ENCODE measurements around the gene CHGA.
A peak's percentile ranks its signal among the peaks of the same experiment; 100 is the strongest.

Gene CHGA

DNA sequence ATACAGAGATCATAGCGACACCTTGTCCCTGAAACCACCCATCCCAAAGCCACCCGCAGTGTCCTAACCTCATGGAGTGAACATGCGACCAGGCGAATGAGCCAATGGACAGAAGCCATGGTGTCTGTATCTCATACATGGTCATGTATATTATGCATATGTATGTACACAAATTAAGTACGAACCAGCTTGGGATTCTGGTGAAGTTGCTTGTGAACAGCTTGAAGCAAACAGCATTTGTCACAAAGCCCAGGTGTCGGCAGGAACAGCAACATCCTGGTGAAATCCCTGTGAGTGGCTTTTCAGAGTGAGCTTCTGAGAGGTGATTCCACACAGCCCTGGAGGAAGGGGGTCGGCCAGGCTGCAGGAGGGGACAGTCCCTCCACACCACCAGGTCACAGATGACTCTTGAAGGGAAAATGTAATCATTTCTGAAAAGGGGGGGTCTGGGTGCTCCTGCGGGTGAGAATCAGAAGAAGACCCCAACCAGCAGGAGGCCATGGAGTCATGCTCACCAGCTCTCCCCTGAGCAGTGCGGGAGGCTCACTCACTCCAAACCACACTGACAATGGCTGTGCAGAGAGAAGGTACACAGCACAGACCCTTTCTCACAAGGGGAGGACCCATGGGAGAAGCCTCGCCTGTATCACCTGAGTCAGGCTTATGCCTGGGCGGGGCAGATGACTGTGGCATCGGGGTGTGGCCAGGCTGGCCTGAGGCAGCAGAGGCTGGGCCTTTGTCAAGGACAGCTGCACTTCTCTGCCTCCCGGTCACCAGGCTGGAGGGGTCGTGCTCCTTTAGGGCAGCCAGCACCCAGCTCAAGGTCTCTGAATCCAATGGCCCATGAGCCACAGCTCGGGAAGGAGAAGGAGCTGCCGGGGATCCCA, 14.3 kb downstream of the CHGA start:
- Histone ChIP-seq H3K27ac (replicated peaks) (no peak overlapping the region), H3K4me3 (replicated peaks; ENCODE audit: insufficient read depth, low read length) (no peak overlapping the region), H3K27me3 (ENCODE audit: insufficient read depth, poor library complexity, severe bottlenecking) (no peaks in the 10 kb centered on the region)
- no peak for DNase-seq (ENCODE audit: low read depth in 1 of 2, low spot score in 1 of 2)
- TF ChIP-seq, protein P1, sequence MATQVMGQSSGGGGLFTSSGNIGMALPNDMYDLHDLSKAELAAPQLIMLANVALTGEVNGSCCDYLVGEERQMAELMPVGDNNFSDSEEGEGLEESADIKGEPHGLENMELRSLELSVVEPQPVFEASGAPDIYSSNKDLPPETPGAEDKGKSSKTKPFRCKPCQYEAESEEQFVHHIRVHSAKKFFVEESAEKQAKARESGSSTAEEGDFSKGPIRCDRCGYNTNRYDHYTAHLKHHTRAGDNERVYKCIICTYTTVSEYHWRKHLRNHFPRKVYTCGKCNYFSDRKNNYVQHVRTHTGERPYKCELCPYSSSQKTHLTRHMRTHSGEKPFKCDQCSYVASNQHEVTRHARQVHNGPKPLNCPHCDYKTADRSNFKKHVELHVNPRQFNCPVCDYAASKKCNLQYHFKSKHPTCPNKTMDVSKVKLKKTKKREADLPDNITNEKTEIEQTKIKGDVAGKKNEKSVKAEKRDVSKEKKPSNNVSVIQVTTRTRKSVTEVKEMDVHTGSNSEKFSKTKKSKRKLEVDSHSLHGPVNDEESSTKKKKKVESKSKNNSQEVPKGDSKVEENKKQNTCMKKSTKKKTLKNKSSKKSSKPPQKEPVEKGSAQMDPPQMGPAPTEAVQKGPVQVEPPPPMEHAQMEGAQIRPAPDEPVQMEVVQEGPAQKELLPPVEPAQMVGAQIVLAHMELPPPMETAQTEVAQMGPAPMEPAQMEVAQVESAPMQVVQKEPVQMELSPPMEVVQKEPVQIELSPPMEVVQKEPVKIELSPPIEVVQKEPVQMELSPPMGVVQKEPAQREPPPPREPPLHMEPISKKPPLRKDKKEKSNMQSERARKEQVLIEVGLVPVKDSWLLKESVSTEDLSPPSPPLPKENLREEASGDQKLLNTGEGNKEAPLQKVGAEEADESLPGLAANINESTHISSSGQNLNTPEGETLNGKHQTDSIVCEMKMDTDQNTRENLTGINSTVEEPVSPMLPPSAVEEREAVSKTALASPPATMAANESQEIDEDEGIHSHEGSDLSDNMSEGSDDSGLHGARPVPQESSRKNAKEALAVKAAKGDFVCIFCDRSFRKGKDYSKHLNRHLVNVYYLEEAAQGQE (IDR thresholded peaks at IDR 0.05; ENCODE audit: insufficient replicate concordance, low read depth), result no peak
- no peak for TF ChIP-seq POLR2AphosphoS5 (IDR thresholded peaks at IDR 0.05; ENCODE audit: low read depth)
- TF ChIP-seq, protein P2, sequence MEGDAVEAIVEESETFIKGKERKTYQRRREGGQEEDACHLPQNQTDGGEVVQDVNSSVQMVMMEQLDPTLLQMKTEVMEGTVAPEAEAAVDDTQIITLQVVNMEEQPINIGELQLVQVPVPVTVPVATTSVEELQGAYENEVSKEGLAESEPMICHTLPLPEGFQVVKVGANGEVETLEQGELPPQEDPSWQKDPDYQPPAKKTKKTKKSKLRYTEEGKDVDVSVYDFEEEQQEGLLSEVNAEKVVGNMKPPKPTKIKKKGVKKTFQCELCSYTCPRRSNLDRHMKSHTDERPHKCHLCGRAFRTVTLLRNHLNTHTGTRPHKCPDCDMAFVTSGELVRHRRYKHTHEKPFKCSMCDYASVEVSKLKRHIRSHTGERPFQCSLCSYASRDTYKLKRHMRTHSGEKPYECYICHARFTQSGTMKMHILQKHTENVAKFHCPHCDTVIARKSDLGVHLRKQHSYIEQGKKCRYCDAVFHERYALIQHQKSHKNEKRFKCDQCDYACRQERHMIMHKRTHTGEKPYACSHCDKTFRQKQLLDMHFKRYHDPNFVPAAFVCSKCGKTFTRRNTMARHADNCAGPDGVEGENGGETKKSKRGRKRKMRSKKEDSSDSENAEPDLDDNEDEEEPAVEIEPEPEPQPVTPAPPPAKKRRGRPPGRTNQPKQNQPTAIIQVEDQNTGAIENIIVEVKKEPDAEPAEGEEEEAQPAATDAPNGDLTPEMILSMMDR (IDR thresholded peaks at IDR 0.05; ENCODE audit: insufficient read depth, low read length), result no peak
- TF ChIP-seq SPI1 (IDR thresholded peaks at IDR 0.05; ENCODE audit: borderline replicate concordance, low read depth), result no peak
- TF ChIP-seq GABPA (IDR thresholded peaks at IDR 0.05; ENCODE audit: low read depth), result no peak

- DNase-seq (ENCODE audit: low read depth in 1 of 2, low spot score in 1 of 2), result no peak
- TF ChIP-seq SPI1 (IDR thresholded peaks at IDR 0.05; ENCODE audit: borderline replicate concordance, low read depth), result no peak
- no peak overlapping the region for H3K4me3 ChIP-seq (replicated peaks; ENCODE audit: insufficient read depth, low read length)
- H3K27ac ChIP-seq (replicated peaks), result no peak overlapping the region
- H3K27me3 ChIP-seq (ENCODE audit: insufficient read depth, poor library complexity, severe bottlenecking), result no peaks in the 10 kb centered on the region
Measured at GRCh38 chr14:92938235-92938875, 15.4 kb downstream of the CHGA start.

GRCh38 chr14:92938890-92939671, 16.1 kb downstream of the CHGA start:
- TF ChIP-seq, protein P1 (IDR thresholded peaks at IDR 0.05; ENCODE audit: insufficient replicate concordance, low read depth), result no peak
- TF ChIP-seq GABPA (IDR thresholded peaks at IDR 0.05; ENCODE audit: low read depth) (no peak), SPI1 (IDR thresholded peaks at IDR 0.05; ENCODE audit: borderline replicate concordance, low read depth) (no peak), POLR2AphosphoS5 (IDR thresholded peaks at IDR 0.05; ENCODE audit: low read depth) (no peak)
- TF ChIP-seq, protein P2 (IDR thresholded peaks at IDR 0.05; ENCODE audit: insufficient read depth, low read length), result no peak
- Histone ChIP-seq H3K27me3 (ENCODE audit: insufficient read depth, poor library complexity, severe bottlenecking) (no peaks in the 10 kb centered on the region), H3K27ac (replicated peaks) (no peak overlapping the region), H3K4me3 (replicated peaks; ENCODE audit: insufficient read depth, low read length) (no peak overlapping the region)
- no peak for DNase-seq (ENCODE audit: low read depth in 1 of 2, low spot score in 1 of 2)

DNA sequence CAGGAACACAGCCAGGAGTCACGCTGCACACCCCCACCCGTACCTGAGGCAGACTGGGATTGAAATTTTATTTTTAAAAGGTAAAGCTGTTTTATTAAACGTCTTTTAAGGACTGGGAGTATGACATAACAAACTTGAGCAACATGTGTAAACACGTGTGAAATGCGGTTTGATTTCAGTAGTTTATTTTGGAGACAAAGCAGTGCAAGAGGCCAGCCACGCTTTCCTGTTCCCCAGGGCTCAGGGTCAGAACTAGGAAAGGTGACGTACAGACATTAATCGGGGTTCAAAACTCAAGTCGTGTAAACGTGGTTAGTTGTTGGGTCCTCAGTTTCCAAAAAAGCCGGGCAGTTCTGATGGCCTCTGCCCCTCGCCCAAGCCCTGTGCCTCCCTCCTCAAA, 16.7 kb downstream of the CHGA start:
- Histone ChIP-seq H3K27me3 (ENCODE audit: insufficient read depth, poor library complexity, severe bottlenecking) (no peaks in the 10 kb centered on the region), H3K4me3 (replicated peaks; ENCODE audit: insufficient read depth, low read length) (no peak overlapping the region), H3K27ac (replicated peaks) (no peak overlapping the region)
- TF ChIP-seq GABPA (IDR thresholded peaks at IDR 0.05; ENCODE audit: low read depth) (no peak), POLR2AphosphoS5 (IDR thresholded peaks at IDR 0.05; ENCODE audit: low read depth) (no peak)
- TF ChIP-seq, protein P1 (IDR thresholded peaks at IDR 0.05; ENCODE audit: insufficient replicate concordance, low read depth), result peak; percentile 6
- peak; percentile 26 to 43 for DNase-seq (ENCODE audit: low read depth in 1 of 2, low spot score in 1 of 2)

Measured in HL-60 (cell line).